ENCODE results near the gene OR6N1.

GRCh38 chr1:158781104-158781503, 9.1 kb upstream of the OR6N1 start, which contains the start of gene OR6N2:
- TF ChIP-seq CTCF (IDR thresholded peaks at IDR 0.05) (no peak), POLR2AphosphoS5 (IDR thresholded peaks at IDR 0.05) (no peak)

All from transverse colon (tissue), 4 donors.